ENCODE results near the gene HEBP2.

HEBP2 gene

DNA sequence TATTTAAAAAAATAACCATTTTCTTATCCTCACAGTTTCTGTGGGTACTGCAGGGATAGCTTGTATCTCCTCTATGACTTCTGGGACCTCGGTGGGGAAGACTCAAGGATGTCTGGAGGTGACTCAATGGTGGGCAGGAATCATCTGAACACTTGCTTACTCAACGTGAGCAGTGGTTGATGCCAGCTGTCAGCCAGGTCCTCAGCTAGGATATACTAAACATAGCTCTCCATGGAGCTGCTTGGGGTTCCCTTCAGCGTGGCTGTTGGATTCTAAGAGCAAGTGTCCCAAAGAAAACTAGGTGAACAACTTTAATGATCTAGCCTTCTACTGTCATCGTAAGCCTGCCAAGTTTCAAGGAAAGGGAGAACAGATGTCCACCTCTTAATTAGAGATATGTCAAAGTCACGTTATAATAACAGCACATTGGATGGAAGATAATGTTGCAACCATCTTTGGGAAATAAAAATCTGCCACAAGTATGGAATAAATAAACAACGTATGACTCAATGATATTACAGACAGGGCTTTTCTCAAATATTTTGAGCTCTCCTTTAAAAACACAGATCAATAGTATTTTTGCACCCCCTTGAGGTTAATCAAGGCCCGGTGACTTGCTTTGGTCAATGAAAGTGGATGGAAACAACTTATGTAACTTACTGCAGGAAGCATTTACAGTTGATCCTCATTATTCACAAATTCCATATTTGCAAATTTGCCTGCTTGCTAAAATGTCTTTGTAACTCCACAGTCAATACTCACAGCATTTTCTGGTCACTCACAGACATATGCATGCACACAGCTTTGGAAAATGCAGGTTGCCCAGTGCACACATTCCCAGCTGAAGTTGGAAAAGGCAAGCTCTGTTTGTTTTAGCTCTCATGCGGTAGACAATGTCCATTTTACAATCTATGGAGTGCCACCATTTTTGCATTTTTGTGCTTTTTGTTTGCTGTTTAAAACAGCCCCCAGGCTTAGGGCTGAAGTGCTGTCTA lies 6.6 kb upstream of the HEBP2 start:
- no peak for DNase-seq

DNA sequence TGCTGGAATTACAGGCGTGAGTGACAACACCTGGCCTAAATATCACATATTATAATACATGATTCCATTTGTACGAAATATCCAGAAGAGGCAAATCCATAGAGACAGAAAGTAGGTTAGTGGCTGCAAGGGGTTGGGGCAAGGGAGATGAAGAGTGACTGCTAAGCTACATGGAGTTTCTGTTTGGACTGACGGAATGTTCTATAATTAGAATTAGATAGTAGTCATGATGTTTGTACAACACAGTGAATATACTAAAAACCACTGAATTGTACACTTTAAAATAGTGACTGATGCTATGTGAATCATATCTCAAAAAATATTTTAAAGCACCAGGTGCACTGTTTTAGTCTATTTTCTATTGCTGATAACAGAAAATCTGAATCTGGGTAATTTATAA lies 3.7 kb upstream of the HEBP2 start:
- no peak for DNase-seq

DNA sequence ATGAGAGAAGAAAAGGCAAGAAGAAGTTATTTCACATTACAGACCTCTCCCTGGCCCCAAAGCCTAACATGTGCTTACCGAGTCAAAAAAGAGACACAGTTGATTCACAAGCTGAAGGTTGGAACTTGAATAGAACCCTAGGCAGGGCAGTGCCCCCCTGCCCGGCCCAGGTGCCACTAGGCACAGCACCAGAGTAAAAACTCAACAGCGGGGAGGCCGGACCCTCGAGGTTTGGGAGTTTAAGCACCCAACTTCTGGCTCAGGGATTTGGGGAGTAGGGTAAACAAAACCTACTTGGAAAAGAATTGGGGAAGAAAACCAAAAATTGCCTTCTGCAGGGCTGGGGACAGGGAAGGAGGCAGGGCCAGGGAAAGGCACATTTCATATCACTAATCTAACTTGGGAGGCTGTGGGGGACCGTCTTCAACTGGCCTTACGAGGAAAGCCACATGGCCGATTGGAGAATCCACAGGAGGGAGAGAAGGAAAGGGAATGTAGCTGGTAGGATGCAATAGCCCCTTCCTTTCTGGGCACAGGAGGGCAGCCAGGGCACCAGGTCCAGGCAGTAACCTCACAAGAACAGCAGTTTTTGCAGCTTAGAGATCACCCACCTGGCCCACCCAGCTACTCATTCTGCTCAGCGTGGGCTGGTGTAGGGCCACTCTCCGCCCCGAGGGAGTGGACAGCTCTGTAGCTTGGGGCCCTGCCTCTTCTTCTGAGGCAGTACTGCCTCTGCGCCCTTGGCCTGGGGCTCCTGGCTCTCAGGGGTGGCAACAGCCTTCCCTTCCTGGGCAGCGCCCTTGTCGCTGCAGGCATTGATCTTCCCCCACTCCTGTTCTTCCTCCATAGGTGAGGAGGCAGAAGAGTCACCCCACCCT lies 1.8 kb upstream of the HEBP2 start:
- DNase-seq = no peak

DNA sequence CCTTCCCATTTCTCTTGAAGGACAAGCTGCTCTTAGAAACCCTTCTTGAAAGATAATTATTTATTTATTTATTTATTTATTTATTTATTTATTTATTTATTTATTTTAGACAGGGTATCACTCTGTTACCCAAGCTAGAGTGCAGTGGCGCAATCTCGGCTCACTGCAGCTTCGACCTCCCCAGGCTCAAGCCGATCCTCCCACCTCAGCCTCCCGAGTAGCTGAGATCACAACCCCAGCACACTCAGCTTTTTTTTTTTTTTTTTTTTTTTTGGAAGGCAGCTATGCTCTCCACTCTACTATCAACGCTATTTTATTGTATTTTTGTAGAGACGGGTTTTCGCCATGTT lies 1.2 kb upstream of the HEBP2 start:
- no peak for DNase-seq

DNA sequence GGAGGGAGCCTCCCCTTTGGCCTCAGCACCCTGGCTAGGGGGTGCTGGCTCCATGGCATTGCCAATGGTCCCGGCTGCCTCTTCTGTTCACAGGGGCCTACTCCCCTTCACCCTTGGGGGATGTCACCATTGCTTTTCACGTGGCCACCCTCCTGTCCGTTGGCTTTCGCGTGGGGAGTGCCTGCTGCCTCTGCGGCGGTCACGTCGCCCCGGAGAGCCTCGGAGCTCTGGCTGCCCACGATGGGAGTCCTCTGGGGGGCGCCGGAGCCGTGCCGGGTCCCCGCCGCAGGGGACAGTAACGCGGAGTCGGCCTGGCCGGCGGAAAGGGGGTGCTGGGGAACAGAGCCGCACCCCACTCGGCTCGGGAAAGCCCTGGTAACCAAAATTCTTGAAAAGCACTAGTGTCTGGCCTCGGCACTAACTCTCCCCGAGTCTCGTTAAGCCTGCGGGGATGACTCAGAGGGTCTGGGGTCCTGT lies 661 bp upstream of the HEBP2 start:
- DNase-seq = no peak

DNA sequence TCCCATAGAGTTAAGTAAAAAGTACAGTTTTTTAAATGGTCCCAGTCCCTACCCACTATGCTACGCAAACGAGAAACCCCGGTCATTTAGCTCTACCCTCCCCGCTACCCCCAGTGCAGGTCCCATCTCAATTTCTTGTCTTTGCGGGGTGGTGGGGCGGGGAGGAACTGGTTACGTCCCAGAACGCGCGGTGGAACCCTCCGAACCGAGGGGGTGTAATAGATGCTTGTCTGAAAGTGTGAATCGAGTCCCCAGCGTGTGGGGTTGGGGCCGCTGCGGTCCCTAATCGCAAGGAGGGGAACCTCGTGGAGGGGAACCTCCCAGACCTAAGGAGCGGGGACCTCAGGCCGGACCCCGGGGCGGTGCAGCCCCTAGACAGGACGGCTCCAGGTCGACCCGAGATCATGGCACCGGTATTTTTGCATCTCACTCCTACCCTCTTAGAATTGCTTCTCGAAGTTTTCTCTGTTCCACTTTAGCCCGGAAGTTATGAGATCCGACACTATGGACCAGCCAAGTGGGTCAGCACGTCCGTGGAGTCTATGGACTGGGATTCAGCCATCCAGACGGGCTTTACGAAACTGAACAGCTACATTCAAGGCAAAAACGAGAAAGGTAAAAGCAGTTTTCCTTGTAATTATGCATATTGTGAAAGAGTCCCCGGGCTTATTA lies 779 bp downstream of the HEBP2 start:
- DNase-seq = peak; percentile 18

DNA sequence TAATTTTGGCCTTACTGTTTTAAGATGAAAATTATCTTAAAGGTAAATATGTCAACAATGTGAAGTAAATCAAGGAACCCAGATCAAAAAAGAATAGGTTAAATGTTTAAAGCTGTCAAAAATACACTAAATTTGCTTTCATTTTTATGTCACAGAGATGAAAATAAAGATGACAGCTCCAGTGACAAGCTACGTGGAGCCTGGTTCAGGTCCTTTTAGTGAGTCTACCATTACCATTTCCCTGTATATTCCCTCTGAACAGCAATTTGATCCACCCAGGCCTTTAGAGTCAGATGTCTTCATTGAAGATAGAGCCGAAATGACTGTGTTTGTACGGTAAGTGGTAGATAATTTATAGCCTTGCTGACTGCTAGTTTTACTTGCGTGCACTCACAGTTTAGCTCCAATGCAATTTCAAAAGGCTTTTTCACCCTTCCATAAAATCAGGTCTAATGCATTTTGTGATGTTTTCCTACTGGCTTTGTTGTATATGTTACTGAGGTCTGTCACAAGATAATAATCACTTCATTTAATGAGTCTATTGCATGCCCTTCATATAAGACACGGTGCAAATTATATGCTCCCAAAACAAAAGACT lies 1.9 kb downstream of the HEBP2 start:
- no peak for DNase-seq

DNA sequence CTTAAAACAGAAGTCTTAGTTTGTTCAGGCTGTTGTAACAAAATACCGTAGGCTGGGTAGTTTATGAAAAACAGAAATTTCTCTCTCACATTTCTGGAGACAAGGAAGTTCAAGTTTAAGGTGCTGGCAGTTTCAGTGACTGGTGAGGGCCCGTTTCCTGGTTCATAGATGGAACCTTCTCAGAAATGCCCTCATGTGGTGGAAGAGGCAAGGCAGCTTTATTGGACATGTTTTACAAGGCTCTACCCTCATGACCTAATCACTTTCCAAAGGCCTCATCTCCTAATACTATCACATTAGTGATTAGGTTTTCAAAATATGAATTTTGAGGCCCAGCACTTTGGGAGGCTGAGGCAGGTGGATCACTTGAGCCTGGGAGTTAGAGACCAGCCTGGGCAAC lies 2.4 kb downstream of the HEBP2 start:
- no peak for DNase-seq

DNA sequence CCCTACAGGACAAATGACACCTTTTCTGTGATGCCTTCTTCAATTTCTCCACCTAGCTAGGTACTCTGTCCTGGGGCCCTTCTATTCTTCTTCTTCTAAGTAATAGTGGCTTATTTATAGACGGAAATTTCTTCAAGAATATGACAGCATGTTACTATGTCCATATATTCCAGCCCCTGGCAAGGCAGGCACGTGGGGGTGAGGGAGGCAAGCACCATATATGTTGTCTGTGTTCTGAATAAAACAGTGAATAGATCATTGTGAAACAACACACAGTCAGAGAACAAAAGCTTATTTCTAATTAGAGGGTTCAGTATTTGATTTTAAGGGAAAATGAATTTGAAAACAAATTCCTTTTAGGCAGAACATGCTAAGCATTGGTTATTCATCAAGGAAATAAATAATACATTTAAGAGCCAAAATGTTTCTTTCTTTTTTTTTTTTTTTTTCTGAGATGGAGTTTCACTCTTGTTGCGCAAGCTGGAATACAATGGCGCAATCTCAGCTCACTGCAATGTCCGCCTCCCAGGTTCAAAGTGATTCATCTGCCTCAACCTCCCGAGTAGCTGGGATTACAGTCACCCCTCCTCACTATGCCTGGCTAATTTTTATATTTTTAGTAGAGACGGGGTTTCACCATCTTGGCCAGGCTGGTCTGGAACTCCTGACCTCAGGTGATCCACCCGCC lies 6.2 kb downstream of the HEBP2 start:
- DNase-seq = no peak

DNA sequence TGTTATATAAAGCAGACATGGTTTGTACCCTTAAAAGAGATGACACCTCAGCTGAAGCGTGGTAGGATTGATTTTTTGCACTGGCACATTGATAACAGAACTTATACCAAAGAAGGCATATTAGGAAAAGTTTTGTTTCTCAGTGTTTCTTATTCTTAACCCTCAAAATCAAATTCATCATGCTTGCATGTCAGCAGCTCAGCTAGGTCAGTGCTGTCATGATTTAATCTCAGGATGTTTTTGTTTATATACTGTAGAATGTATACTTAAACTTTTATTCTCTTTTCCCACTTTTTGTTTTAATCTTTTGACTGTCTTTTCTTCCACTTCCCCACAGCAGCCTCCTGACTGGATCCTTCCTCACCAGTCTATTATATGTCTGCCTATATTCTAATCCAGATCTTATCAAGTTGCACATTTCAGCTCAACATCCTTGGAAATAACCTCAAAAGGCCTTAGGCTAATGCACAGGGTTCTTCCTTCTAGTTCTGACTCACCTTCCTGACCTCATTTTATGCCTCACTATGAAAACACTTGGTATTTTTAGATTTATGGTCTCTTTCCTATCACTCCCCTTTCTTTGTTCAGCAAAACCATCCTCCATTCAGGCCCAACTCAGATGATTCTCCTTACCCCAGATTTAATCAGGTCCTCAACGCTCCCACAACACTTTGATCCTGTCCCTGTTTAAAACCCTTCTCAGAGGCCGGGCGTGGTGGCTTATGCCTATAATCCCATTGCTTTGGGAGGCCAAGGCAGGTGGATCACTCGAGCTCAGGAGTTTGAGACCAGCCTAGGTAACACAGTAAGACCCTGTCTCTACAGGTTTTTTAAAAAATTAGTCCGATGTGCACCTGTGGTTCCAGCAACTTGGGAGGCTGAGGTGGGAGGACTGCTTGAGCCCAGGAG lies 7.2 kb downstream of the HEBP2 start:
- DNase-seq = no peak

DNA sequence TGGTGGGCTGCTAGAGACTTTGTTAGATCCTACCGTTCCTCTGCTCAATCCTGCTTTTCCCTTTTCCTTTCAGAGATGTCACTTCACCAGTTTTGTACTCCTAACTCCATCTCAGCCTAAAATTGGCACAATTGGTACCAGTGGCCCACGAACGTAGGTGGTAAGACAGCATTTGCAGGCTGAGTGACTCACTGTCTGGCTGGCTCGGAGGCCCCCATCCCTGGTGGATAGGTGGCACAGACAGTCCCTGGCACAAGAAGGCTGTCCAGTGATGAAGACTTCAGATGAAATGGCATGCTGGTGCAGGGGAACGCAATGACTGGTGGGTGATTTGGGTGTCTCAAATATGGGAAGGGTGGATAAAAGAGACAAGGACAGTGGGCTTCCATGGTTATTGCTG lies 11.1 kb downstream of the HEBP2 start:
- no peak for DNase-seq

DNA sequence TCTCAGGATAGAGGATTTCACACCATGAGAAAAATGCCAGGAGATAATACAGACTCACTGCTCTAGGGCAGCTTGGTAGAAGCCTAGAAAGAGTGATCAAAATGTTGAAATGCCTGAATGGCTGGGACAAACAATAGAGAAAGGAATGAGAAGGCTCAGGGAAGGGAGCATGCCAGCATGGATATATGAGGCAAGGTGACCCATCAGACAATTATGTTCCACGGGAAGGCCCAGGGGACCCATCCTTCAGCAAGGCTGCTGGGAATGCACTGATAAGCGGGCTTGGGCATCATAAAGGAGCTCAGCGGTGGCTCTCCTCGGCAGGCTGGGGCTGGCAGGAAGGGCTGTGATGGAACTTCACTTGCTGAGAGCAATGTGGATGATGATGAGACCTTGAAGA lies 12.2 kb downstream of the HEBP2 start:
- DNase-seq = no peak

DNA sequence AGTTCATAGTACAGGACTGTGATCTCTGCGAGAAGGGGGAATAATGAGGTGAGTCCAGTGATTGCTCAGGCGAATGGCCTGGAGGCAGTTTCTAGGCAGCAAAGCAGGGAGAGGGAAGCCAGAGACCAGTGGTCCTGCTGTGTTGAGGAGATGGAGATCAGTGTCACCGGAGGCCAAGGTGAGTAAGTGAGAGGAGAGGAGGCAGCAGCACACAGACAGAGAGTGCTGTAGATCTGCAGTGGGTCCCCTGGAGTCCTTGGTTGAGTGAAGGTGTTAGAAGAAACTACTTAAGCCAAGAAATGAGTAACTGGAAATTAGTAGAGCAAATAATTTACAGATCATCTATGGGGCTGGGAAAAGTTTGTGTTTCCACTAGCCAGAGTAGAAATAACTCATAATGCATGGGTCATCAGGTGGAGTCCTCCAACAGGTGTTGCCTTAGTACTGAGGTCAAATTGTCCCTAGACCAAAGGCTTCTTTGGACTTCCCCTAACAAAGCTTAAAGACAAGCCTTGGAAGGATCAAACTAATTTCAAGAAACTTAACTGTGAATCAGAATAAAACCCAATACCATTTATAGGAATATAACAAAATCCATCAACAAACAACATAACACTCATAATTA lies 13.6 kb downstream of the HEBP2 start:
- DNase-seq = no peak

DNA sequence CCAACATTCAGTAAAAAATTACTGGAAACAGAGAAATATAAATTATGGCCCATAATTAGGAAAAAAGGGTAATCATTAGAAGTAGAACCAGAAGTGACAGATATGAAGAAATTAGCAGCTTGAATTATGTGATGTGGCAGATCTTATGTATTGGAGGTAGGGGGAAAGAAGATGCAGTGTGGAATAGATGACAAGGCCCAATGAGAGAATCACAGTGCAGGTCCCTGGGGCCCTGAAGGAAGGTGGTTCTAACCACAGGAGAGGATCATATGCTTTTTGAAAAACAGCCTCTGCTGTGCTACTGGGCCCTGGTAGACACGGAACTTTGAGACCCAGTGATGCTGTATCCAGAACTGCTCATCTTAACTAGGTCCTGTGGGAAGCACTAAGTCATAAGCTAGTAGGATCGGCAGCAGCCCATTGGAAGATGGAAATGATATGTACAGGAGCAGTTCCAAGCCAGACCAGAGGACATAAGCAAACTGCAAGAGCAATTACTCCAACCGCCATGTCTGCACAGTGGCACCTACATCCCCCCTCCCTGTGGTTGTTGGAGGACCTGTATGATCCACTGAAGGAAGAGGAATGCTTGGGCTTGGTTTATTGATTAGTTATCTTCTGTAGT lies 14.2 kb downstream of the HEBP2 start:
- no peak for DNase-seq

DNA sequence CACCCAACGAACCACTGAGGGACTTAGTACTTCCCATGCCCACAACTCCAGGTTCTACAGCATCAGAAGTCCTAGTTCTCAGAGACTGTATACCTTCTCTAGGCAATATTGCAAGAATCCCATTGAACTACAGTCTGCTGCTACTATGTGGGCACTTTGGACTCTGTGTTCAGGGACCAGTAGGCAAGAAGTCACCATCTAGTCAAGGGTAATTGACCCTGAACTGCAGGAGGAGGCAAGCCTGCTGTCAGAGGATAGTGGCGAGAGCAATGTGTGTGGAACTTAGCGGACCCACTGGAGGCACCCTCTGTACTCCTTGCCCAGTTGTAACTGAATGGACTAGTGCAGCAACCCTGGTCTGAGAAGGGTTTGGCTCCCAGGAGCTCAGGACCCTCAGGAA lies 15.7 kb downstream of the HEBP2 start:
- DNase-seq = no peak

DNA sequence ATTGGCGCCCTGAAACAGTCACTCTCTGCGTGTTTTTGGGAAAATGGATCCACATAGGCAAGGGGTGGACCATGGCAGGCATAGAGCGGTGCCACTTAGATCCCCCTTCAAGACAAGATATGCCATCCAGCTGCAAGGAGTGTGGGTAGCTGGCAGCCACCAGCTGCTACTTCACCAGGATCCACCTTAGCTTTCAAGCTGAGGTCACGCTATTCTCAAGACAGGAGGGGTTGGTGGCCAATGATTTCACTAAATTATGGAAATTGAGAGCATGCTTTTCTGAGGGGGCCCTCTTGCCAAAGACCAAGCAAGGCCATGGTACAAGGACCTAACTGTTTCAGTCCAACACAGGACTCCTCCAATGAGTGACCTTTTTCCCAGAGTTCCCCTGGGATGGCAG lies 16.3 kb downstream of the HEBP2 start:
- no peak for DNase-seq

DNA sequence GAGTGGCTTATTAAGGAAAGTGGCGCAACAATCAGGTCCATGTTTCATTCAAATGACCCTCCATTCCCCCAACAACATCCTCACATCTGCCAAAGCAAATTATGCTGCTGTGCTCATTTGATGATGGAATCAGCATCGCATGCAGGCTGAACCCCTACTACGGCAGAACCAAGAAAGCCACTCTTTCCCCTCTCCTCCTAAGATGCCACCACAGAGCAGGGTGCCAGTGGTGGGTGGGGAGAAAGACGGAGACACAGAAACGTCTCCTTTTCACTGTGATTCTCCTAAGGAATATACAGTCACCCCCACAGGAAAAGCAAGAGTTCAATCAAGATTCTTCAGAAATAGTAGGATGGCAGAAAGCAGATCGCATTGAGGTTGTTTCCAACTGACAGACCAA lies 17.1 kb downstream of the HEBP2 start:
- DNase-seq = no peak

DNA sequence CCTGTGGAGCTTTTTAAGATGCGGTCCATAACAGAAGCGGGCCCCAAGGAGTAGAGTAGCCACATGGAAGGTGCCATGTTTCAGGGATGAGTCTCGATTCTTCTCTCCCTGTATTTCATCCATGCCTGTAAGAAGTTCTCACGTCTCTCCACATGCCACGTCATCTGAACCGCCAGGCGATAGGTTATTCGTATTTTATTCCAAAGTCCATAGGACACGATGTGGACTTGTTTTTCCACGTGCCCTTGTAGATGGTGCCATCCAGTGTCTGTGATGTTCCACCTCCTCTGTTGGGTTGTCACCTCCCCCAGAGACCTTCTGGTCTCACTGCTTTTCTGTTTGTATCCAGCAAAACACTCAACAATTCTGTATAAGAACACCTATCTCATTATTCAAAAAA lies 17.6 kb downstream of the HEBP2 start:
- no peak for DNase-seq

DNA sequence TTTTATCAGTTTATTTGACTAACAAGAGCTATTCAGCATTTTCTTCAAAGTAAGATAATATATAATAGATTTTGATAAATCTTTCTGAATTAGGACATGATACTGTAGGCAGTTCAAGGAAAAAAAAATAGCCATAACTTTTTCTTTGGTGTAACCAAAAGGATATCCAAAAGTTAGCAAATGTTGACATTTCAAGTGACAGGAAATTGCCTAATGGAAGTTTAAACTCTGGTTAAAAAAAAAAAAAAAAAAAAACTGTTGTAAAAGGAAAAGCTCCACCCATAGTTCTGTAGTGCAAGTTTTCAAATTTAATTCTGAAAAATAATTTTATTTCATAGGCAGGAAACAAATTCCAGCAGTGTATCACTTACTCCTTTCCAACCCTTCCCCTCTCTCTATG lies 18.8 kb downstream of the HEBP2 start:
- DNase-seq = no peak
